ENCODE results near the gene RND2. TPM values are rescaled to one million over a fixed set of nuclear protein-coding genes. Genes with fewer than 3 reads are reported as not detected.

RND2 gene
- total and polyA plus RNA-seq, 2 of the 13 experiments (the other 11 are each of a cell fraction or from before 2014, with no cell fraction given), result 0.05 to 0.11 TPM

DNA sequence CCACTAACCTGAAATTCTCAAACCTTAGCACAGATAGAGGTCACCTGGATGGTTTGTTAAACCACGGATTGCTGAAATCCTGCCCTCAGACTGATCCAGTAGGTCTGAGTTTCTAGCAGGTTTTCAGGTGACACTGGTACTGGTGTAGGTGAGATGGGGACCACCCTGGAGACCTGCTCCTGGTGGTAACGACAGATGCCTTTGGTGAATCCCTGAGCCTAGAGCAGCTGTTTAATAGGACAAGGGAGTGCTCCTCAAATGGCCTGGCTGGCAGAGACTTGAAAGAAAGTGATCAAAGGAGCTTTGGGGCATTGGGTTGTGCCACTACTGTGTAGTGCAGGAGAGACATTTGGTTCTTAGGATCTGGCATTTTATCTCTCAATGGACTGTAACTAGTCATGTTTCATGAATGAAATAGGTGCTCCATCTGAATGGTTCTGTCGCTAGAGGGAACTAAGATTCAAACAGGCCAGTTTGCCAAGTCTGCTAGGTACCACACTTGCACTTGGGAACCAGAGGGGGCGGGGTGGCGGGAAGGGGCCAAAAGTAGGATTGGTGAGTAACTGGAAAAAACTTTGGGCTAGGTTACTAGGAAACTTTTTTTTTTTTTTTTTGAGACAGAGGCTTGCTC lies 21.4 kb upstream of the RND2 start (continued):
- TF ChIP-seq, protein P1, sequence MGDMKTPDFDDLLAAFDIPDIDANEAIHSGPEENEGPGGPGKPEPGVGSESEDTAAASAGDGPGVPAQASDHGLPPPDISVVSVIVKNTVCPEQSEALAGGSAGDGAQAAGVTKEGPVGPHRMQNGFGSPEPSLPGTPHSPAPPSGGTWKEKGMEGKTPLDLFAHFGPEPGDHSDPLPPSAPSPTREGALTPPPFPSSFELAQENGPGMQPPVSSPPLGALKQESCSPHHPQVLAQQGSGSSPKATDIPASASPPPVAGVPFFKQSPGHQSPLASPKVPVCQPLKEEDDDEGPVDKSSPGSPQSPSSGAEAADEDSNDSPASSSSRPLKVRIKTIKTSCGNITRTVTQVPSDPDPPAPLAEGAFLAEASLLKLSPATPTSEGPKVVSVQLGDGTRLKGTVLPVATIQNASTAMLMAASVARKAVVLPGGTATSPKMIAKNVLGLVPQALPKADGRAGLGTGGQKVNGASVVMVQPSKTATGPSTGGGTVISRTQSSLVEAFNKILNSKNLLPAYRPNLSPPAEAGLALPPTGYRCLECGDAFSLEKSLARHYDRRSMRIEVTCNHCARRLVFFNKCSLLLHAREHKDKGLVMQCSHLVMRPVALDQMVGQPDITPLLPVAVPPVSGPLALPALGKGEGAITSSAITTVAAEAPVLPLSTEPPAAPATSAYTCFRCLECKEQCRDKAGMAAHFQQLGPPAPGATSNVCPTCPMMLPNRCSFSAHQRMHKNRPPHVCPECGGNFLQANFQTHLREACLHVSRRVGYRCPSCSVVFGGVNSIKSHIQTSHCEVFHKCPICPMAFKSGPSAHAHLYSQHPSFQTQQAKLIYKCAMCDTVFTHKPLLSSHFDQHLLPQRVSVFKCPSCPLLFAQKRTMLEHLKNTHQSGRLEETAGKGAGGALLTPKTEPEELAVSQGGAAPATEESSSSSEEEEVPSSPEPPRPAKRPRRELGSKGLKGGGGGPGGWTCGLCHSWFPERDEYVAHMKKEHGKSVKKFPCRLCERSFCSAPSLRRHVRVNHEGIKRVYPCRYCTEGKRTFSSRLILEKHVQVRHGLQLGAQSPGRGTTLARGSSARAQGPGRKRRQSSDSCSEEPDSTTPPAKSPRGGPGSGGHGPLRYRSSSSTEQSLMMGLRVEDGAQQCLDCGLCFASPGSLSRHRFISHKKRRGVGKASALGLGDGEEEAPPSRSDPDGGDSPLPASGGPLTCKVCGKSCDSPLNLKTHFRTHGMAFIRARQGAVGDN (CRISPR knock-in tag; IDR thresholded peaks at IDR 0.05), result 0 out of 2 replicates have a peak, but pooled peaks have one; percentile 9
- TF ChIP-seq MEF2D (CRISPR knock-in tag; IDR thresholded peaks at IDR 0.05) (0 out of 2 replicates have a peak, but pooled peaks have one; percentile 10), ERF (CRISPR knock-in tag; IDR thresholded peaks at IDR 0.05) (no peak), RBFOX2 (IDR thresholded peaks at IDR 0.05; ENCODE audit: low read depth, low read length) (peak; percentile 50; the same call in 1 of the 2 replicates), POLR2A (IDR thresholded peaks at IDR 0.05; ENCODE audit: insufficient read depth in 1 of 2, low read depth in 2 of 2, low read length in 2 of 2) (peak in 1 of 2 experiments; percentile 45; a peak in 2 of 4 replicates)

DNA sequence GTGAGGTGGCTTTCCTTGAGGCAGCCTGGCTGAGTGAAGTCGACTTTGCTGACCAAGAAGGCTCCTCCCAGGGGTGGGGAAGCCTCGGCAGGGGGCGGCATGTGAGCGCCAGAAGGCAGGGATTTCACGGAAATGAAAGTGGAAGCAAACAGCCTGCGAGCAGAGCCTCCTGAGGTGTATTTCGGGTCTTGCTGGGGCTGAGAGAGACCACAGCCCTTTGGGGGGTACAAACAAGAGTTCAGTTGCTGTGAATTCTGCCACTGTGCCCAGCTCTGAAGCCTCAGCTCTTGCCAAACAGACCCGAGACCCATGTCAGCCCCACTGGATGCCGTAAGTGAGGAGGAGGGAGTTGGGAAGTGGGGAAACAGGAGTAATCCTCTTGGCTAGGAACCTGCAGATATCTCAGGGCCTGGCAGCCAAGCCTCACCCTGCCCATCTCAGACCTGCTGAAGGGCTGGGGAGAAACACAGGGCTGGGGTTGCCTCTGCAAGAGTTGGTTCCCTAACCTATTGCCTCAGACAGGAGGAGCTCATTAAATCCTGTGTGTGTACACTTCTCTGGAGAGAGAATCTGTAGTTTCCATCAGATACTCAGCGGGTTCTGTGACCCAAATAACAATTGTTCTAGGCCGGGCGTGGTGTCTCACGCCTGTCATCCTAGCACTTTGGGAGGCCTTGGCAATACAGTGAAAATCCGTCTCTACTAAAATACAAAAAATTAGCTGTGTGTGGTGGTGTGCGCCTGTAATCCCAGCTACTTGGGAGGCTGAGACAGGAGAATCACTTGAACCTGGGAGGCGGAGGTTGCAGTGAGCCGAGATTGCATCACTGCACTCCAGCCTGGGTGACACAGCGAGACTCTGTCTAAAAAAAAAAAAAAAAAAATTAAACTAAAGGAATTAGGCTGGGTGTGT lies 18.1 kb upstream of the RND2 start, which contains the start of gene IFI35:
TSS of gene IFI35 (plus strand) at position 146 of the 913 bp plus-strand sequence. CDS start at position 310, 164 bp downstream.
- Histone ChIP-seq H3K27ac (ENCODE audit: extremely low read length, insufficient read depth, low read length) (peak within 1 kb of the TSS; percentile 92), H3K36me3 (replicated peaks in 1 of 2; ENCODE audit: control insufficient read depth in 1 of 2, insufficient read depth in 2 of 2, low read length in 2 of 2) (peaks cover 5 to 15% of the 10 kb centered on the region in 2 experiments), H4K20me1 (ENCODE audit: insufficient read depth, low read length) (peaks cover 4% of the 10 kb centered on the region; the same call in 1 of the 2 replicates), H3K27me3 (ENCODE audit: control insufficient read depth in 1 of 2, insufficient read depth in 2 of 2, low read length in 2 of 2) (no peaks in the 10 kb centered on the region; a peak in 1 of 5 replicates), H3K4me1 (ENCODE audit: insufficient read depth, low read length) (peaks cover 81% of the 10 kb centered on the region), H3K79me2 (ENCODE audit: insufficient read depth, low read length) (peaks cover 7% of the 10 kb centered on the region), H3K4me3 (replicated peaks in 1 of 3; ENCODE audit: insufficient read depth in 1 of 3, low read depth in 2 of 3, low read length in 3 of 3) (peak within 1 kb of the TSS; percentile 71 to 92 (median 88)), H3K9me3 (ENCODE audit: low read length) (no peaks in the 10 kb centered on the region), H2AFZ (ENCODE audit: low read length) (peak within 1 kb of the TSS; percentile 75), H3K9ac (ENCODE audit: insufficient read depth, low read depth, low read length) (peak within 1 kb of the TSS; percentile 92), H3K4me2 (ENCODE audit: low read depth, low read length) (peak within 1 kb of the TSS; percentile 92)
- DNase-seq (ENCODE audit: low spot score) (peak; percentile 83), ATAC-seq (peak; percentile 78), FAIRE-seq (peak; percentile 59)
- WGBS (ENCODE audit: low lambda C conversion rate), result 16% methylated on average over 18 of the region's 18 CpGs
- in situ Hi-C loops (cut with HindIII; ENCODE audit: extremely low pct_ligation_motif_present, low pct_unique_long_range_greater_than_20kb), result no loop called here
- POLR2A ChIA-PET, result interaction anchor here (0.6 to 8.3 kb wide), 10 partner anchors 9 to 221 kb away, joined by 3 to 162 read pairs (median 4); partner anchors contain the start of genes NBR1, RPL27, TMEM106A and VAT1
- TSS peak; percentile 44 for BruUV-seq (replicated peaks)
- CTCF ChIA-PET (ENCODE audit: low intra/inter-chr PET ratio, low total read pairs), result no interaction called here
- intact Hi-C loops (cut with micrococcal nuclease; ENCODE audit: unreplicated experiment), result loop anchor here (5.0 kb wide), 1 partner anchor 165 kb away; the partner anchor contains the start of gene NBR1
- TF ChIP-seq, protein P2, sequence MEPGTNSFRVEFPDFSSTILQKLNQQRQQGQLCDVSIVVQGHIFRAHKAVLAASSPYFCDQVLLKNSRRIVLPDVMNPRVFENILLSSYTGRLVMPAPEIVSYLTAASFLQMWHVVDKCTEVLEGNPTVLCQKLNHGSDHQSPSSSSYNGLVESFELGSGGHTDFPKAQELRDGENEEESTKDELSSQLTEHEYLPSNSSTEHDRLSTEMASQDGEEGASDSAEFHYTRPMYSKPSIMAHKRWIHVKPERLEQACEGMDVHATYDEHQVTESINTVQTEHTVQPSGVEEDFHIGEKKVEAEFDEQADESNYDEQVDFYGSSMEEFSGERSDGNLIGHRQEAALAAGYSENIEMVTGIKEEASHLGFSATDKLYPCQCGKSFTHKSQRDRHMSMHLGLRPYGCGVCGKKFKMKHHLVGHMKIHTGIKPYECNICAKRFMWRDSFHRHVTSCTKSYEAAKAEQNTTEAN (CRISPR knock-in tag; conservative IDR thresholded peaks at IDR 0.05), result no peak
- TF ChIP-seq, protein P3, sequence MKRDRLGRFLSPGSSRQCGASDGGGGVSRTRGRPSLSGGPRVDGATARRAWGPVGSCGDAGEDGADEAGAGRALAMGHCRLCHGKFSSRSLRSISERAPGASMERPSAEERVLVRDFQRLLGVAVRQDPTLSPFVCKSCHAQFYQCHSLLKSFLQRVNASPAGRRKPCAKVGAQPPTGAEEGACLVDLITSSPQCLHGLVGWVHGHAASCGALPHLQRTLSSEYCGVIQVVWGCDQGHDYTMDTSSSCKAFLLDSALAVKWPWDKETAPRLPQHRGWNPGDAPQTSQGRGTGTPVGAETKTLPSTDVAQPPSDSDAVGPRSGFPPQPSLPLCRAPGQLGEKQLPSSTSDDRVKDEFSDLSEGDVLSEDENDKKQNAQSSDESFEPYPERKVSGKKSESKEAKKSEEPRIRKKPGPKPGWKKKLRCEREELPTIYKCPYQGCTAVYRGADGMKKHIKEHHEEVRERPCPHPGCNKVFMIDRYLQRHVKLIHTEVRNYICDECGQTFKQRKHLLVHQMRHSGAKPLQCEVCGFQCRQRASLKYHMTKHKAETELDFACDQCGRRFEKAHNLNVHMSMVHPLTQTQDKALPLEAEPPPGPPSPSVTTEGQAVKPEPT (CRISPR knock-in tag; IDR thresholded peaks at IDR 0.05; ENCODE audit: low read depth), result no peak; the same call in 1 of the 2 replicates
- TF ChIP-seq RXRA (CRISPR knock-in tag; IDR thresholded peaks at IDR 0.05) (peak; percentile 39; the same call in 1 of the 2 replicates), ATAD3A (CRISPR knock-in tag; IDR thresholded peaks at IDR 0.05) (no peak), RBAK (CRISPR knock-in tag; IDR thresholded peaks at IDR 0.05) (no peak), HNRNPH1 (optimal IDR thresholded peaks at IDR 0.05; ENCODE audit: low read depth, low read length) (no peak), SRSF1 (optimal IDR thresholded peaks at IDR 0.05; ENCODE audit: low read depth, low read length) (no peak), ZNF616 (CRISPR knock-in tag; IDR thresholded peaks at IDR 0.05; ENCODE audit: low read depth) (no peak)

Data from HepG2 (cell line).